Stimulated activated naive CD4-positive, alpha-beta T cell (primary cell): ENCODE measurements around the gene SH3RF3.

Experiments used
- DNase-seq, 6 experiments: peaks; one replicate each; lab custom pipeline; 2025; lab: John Stamatoyannopoulos, UW

The SH3RF3 gene

DNA sequence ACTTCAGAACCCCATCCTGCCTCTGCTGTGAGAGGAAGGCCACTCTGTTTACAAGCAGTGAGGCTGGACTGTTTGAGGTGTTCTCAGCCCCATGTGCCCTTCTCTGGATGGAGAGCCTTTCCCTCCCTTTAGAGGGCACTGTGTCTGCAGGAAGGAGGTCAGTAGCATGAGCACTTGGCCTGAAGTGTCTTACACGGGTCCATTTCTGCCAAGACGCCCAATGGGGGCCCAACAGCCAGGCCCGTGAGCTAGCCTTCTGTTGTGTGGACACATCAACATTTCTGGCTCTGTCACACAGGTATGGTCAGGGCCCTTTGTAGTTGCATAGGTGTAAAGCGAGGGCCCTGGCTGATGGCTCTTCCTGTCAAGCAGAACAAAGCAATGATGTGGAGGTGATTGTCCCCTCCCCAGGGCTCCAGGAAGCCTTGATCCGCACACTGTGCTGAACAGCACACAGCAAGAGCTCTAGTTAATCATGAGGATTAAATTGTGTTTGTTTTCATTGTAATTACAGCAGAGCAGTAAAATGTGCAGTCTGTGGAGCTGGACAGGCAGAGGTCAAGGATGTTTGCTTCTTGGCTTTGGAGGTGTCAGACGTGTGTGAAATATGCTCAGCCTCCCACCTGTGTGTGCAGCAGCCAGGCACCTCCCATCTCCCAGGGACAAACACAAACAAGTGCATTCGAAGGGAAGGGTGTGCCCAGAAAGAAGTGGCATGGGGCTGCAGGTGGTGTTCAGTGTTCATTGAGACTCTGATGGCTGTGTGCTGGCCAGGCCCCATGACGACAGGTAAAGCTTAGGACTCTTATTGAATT lies 132.1 kb downstream of the SH3RF3 start:
- DNase-seq: no peak

DNA sequence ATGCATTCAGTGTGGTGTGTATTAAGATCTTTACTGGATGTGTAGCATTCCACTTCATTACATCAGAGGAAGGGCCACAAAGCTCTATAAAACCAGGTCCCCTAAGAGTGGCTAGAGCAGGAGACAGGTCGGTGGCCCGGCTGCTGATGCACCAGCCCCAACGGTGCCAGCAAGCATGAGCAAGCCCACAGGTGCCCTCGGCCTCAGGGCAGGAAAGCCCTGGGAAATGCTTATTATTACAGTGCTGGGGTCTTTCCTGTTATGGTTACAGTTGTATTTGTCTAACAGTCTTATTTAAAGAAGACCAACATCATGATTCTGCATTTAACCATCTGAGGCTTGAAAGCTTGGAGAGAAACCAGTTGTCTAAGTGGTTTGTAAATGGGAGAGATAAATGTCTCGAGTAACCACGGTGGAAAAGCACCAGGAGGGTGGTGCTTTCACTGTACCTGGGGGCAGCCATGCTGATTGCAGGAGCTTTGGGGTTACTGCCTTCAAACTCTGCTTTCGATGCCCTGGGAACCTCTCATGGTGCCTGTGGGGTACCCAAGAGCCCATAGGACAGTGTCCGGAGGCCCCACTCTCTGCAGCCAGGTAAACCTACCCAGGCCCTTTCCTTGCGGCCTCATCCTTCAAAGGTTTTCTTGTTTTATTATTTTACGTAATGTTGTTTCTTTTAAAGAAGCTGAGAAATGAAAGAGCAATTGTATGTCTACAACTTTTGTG lies 133.1 kb downstream of the SH3RF3 start:
- no peak for DNase-seq

DNA sequence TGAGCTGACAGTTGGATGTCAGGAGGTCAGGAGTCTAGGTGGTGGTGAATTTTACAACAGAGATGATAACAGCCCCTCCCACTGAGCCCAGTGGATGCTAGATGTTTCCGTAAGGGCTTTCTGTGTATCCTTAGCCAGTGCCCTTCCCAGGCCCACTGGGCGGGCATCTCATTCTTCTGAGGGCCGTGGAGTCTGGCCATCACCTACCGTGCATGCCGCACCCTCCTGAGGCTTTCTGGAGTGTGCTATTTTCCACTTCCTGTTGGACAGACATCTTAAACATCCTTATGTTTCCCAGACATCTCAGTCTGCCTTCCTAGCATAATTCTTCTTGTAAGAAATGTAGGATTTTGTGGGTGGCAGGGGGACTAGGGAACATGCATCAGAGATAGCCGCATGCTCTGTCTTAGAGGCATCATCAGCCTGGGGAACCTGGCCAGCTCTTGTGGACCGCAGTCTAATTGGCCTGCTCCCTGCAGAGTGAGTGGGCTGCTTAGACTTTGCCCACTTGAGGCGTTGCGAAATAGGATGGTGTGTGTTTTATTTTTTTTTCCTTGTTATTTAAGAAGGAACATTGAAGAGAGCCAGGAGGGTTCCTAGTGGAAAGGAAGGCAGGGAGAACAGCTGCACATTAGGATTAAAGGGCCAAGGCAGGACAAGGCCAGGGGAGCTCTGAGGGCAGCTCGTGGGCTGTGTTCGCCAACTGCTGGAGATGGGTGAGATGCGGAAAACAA lies 135.8 kb downstream of the SH3RF3 start:
- no peak for DNase-seq

DNA sequence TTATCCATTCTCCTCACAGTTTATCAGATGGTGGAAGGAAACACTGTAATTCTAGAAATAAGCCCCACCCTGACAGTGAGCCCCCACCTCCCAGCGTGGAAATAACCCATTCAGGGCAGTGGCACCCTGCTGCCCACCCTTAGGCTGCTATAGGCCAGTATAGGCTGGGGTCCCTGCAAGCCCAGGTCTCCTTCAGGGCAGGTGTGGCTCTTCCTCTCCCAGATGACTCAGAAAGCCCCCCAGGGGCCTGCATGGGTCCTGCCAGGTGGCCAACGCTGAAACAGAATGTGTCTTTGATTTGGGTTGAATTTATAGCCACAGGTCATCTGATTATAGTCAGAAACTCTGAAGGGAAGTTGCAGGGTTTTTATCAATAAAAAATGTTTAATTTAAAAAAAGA lies 136.4 kb downstream of the SH3RF3 start:
- no peak for DNase-seq

DNA sequence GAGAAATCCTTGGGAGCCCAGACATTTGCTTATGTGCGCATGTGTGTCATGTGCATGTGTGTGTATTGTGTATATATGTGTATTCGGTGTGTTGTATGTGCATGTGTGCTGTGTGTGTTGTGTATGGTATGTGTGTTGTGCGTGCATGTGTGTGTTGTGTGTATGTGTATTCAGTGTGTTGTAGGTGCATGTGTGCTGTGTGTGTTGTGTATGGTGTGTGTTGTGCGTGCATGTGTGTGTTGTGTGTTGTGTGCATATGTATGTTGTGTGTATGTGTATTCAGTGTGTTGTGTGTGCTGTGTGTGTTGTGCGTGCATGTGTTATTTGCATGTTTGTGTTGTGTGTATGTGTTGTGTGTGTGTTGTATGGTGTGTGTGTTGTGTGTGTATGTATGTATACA lies 136.9 kb downstream of the SH3RF3 start:
- DNase-seq: no peak

DNA sequence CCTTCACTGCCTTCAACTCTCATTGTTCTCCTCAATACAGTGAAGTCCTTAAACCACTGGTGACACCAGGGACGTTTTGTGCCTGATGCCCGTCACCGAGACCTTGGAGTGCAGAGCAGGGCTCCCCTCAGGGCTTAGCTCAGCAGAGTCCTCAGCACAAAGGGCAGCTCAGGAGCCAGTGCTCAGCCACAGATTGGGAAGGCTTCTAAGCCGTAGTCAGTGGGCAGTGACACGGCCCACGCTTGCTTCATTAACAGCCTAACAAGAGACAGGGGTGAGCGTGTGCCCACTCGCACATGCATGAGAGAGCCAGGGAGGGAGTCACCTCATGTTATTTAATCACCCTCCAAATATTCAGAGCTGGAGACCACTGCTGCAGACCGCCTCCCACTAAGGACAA lies 137.5 kb downstream of the SH3RF3 start:
- DNase-seq: no peak

DNA sequence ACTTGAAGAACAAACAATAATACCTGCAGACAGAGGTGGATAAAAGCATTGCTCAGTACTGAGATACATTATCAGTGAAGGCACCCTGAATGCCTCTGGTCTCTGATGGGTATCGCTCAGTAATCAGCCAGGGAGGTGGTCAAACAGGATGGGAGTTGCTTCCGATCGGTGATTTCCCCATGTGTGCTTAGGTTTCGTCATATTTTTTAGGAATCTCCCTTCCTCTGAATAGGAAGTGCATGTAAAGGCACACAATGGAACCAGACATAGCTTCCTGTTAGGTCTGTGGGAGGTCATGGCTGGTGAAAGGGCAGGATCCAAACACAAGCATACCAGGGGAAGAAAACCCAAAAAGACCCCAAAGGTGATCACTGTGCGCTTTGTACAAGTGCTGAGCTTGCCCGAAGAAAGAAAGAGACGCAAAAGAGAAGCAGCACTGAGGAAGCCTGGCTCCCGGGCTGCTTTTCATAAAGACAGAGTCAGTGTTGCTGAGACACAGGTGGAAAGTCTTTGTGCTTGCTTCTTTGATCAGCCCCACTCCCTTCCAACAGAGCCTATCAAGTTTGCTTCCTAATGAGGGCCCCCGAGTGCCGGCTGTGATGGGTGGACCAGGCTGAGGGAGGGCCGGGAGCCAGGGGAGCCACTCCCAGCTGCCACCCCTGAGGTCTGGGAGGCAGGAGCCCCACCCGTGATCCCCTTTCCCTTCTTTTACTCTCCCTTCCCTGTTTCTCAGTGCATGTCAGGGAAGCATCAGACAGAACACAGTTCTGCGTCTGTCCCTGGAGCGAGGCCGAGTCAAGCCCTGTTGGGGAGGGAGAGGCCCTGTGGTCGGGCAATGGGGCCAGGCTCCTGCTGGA lies 138.2 kb downstream of the SH3RF3 start:
- DNase-seq: no peak

DNA sequence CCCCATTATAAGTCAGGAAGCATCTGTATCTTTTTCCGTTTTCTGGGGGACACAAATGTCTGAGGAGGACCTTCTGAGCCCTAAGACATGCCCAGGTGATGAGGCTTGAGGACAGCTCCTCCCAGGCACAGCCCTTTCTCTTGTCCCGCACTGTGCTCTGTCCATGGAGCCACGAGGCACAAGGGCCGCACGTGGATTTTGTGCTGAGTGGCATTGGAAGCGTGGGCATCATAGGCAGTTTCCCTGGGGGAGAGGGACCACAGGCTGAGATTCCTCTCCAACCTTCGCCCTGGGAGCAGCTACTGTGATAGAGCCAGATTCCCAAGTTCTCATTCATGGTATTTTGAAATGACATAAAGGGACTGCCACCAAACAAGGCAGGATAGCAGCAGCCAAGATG lies 139.9 kb downstream of the SH3RF3 start:
- no peak for DNase-seq

GRCh38 chr2:109269706-109270504 lies 140.9 kb downstream of the SH3RF3 start:
- no peak for DNase-seq

GRCh38 chr2:109270505-109271312 lies 141.7 kb downstream of the SH3RF3 start:
- DNase-seq: no peak

DNA sequence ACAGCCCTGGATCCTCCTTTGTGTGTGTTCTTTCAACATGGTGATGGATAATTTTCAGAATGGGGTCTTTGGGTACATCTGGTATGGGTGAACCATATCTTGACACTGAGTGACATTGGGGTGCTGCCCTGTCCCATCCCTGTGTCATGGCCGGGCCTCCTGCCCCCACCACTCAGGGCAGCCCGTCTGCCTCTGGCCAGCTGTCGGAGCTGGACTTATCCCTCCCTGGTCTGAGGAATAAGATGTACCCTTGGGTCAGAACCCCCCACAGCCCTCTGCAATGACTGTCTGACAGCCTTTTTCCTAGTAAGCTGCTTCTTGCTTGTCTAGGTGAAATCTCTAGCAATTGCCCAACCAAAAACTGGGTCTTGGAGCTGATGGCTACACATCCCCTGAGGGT lies 142.9 kb downstream of the SH3RF3 start:
- DNase-seq: no peak

DNA sequence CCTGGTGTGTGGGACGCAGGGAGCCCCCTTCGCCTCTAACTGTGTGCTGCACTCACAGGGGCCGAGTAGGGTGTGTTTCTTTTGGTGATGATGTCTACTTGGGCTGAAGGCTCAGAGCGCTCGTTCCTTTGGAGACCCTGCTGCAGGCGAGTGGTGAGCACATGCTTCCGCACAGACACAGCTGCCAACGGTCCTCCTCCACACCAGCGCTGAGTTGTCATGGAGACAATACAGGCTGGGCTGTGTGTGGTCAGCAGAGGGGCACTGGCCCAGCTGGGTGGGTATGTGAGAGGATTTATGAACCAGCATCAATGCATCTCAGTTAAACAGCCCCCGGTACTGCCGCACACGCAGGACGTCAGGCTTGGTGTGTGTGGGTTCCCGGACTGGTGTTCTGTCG lies 143.5 kb downstream of the SH3RF3 start:
- DNase-seq: no peak

- DNase-seq: no peak
Measured at GRCh38 chr2:109275120-109276012, 146.4 kb downstream of the SH3RF3 start.

GRCh38 chr2:109277406-109277805 lies 148.4 kb downstream of the SH3RF3 start:
- DNase-seq: no peak

- DNase-seq: no peak
Measured at GRCh38 chr2:109279243-109279860, 150.3 kb downstream of the SH3RF3 start.

DNA sequence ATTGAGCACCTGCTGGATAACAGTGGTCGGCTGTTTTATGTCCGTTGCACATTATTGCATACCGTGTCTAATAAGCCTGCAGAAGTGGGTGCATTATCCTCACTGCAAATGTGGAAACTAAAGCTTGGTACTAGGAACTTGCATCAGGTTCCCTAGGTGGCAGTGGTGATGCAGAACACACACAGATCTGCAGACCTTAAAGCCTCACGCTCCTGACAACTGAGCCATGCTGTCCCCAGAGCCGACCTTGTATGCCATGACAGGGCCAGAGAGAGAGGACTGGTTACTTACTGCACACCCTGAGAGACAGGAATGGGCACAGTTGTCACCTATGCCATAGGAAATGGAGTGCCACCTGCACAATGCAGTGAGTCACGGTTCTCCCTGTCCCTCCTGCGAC lies 151.8 kb downstream of the SH3RF3 start:
- peak in 1 of 6 experiments; percentile 6 for DNase-seq

GRCh38 chr2:109282360-109282759 lies 153.4 kb downstream of the SH3RF3 start:
- DNase-seq: no peak

GRCh38 chr2:109282865-109283264 lies 153.9 kb downstream of the SH3RF3 start:
- DNase-seq: no peak

GRCh38 chr2:109284826-109285225 lies 155.8 kb downstream of the SH3RF3 start:
- DNase-seq: no peak
